Upper lobe of right lung (tissue), 1 donor: ENCODE data around the gene UST. TPM values are rescaled to one million over a fixed set of nuclear protein-coding genes. Genes with fewer than 3 reads are reported as not detected.
"Not testable (repeated sequence)": the region's sequence is repeated elsewhere in the genome, so short reads cannot be mapped to it uniquely, and the experiment has no call there.

ENCODE experiments used
- ATAC-seq: fragments of 200-7000 bp; cut with Tn5 transposase; one replicate; pipeline ENCODE4 v1.9.1; 2020; ENCODE audit warnings: mild to moderate bottlenecking, moderate library complexity
- DNase-seq: peaks from one replicate; pipeline ENCODE4 v3.0.0-alpha.2; 2020
- H3K27ac ChIP-seq: fragments of 200-600 bp; one replicate; pipeline ENCODE4 v1.8.0; 2022
- H3K27me3 ChIP-seq: fragments of 200-600 bp; one replicate; pipeline ENCODE4 v1.8.0; 2022; ENCODE audit warnings: mild to moderate bottlenecking
- H3K36me3 ChIP-seq: fragments of 200-600 bp; one replicate; pipeline ENCODE4 v1.8.0; 2022
- H3K4me1 ChIP-seq: fragments of 200-600 bp; one replicate; pipeline ENCODE4 v1.8.0; 2022
- H3K4me3 ChIP-seq: fragments of 200-600 bp; one replicate; pipeline ENCODE4 v1.8.0; 2022; ENCODE audit warnings: mild to moderate bottlenecking
- H3K9me3 ChIP-seq: fragments of 200-600 bp; one replicate; pipeline ENCODE4 v1.8.0; 2022
- CTCF ChIP-seq: fragments of 200-600 bp; IDR thresholded peaks from one replicate; pipeline ENCODE4 v1.8.0; 2022; ENCODE audit warnings: antibody characterized with exemption
- intact Hi-C: fragments of 100-400 bp; cut with DNase I; formaldehyde crosslinking; loops from one replicate; pipeline ENCODE4 v1.11.0; 2022
- total RNA-seq: library from RNA; stranded (reverse); fragmentation: NEBNext Ultra II Directional; extraction: Animal tissue kit (Norgen Biotek cat#: 25700); gene quantifications from one replicate; pipeline ENCODE4 v1.2.1, GENCODE V29; 2021
- donor health status: DM: no; HTN: yes; CAD: no; lungs with severe emphysema.

UST gene
- total RNA-seq, 1 donor from 2014 or later = 11.8 TPM

GRCh38 chr6:148851683-148852556 is 105.1 kb downstream of the UST start:
- TF ChIP-seq CTCF = no peak
- ATAC-seq (no peak), DNase-seq (no peak)
- no peak overlapping the region for H3K4me3 ChIP-seq
- H3K27ac ChIP-seq = no peak overlapping the region
- H3K36me3 ChIP-seq = no peaks in the 10 kb centered on the region
- H3K4me1 ChIP-seq = peaks cover 8% of the 10 kb centered on the region
- no peaks in the 10 kb centered on the region for H3K9me3 ChIP-seq
- H3K27me3 ChIP-seq = no peaks in the 10 kb centered on the region
- intact Hi-C loops = no loop called here

- Histone ChIP-seq H3K4me3 (no peak overlapping the region), H3K4me1 (peaks cover 8% of the 10 kb centered on the region), H3K27me3 (no peaks in the 10 kb centered on the region), H3K27ac (no peak overlapping the region), H3K9me3 (no peaks in the 10 kb centered on the region), H3K36me3 (no peaks in the 10 kb centered on the region)
- no peak for TF ChIP-seq CTCF
- DNase-seq (no peak), ATAC-seq (no peak)
- intact Hi-C loops = no loop called here
Measured at GRCh38 chr6:148852688-148853087, 105.9 kb downstream of the UST start.

DNA sequence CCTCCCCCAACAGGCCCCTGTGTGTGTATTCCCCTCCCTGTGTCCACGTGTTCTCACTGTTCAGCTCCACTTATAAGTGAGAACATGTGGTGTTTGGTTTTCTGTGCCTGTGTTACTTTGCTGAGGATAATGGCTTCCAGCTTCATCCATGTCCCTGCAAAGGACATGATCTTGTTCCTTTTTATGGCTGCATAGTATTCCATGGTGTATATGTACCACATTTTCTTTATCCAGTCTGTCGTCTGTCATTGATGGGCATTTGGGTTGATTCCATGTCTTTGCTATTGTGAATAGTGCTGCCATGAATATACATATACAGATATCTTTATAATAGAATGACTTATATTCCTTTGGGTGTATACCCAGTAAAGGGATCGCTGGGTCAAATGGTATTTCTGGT is 106.3 kb downstream of the UST start:
- H3K27me3 ChIP-seq, ATAC-seq, H3K4me3 ChIP-seq, H3K4me1 ChIP-seq, DNase-seq, H3K9me3 ChIP-seq, H3K27ac ChIP-seq, H3K36me3 ChIP-seq, intact Hi-C loops: not testable (repeated sequence)

- DNase-seq = no peak
Measured at GRCh38 chr6:148854096-148854495, 107.3 kb downstream of the UST start.

DNA sequence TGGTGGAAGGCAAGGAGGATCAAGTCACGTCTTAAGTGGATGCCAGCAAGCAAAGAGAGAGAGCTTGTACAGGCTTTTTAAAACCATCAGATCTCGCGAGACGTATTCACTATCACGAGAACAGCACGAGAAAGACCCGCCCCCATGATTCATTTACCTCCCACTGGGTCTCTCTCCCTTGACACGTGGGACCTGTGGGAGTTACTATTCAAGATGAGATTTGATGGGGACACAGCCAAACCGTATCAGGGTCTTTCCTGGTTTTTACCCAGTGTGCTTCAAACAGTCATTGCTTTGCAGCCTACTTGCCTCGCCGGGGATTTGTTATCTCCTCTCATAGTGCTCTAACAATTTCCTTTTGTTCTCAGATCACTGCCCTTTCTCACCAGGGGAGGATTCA is 108.2 kb downstream of the UST start:
- Histone ChIP-seq H3K9me3 (no peaks in the 10 kb centered on the region), H3K36me3 (no peaks in the 10 kb centered on the region), H3K27me3 (no peaks in the 10 kb centered on the region), H3K27ac (no peak overlapping the region), H3K4me3 (no peak overlapping the region), H3K4me1 (peaks cover 8% of the 10 kb centered on the region)
- intact Hi-C loops = no loop called here
- TF ChIP-seq CTCF = no peak
- no peak for ATAC-seq
- no peak for DNase-seq

More at GRCh38 chr6:148854096-148854495, 107.3 kb downstream of the UST start:
- Histone ChIP-seq H3K9me3 (no peaks in the 10 kb centered on the region), H3K27me3 (no peaks in the 10 kb centered on the region), H3K27ac (no peak overlapping the region), H3K4me3 (no peak overlapping the region), H3K36me3 (no peaks in the 10 kb centered on the region), H3K4me1 (peaks cover 8% of the 10 kb centered on the region)
- ATAC-seq = peak; percentile 22
- no peak for TF ChIP-seq CTCF
- intact Hi-C loops = no loop called here

- no peak for ATAC-seq
- no peak for DNase-seq
- TF ChIP-seq CTCF = no peak
- peaks cover 8% of the 10 kb centered on the region for H3K4me1 ChIP-seq
- H3K27me3 ChIP-seq = no peaks in the 10 kb centered on the region
- no peak overlapping the region for H3K4me3 ChIP-seq
- no peak overlapping the region for H3K27ac ChIP-seq
- H3K36me3 ChIP-seq = no peaks in the 10 kb centered on the region
- intact Hi-C loops = no loop called here
- no peaks in the 10 kb centered on the region for H3K9me3 ChIP-seq
Measured at GRCh38 chr6:148855744-148856143, 108.9 kb downstream of the UST start.
